KMS-11 (cell line): ENCODE results near the gene CCT4.

Experiments
- H2AFZ ChIP-seq: fragments of 200-600 bp; sonication (generic); 2 replicates; pipeline ENCODE4 v1.6.1; 2016; ENCODE audit warnings: antibody characterized with exemption, mixed run types, low read depth
- H3K27ac ChIP-seq: fragments of 200-600 bp; sonication (generic); 2 replicates; pipeline ENCODE4 v1.6.1; 2016; ENCODE audit warnings: mild to moderate bottlenecking, mixed run types
- H3K27me3 ChIP-seq: fragments of 200-600 bp; sonication (generic); 2 replicates; pipeline ENCODE4 v1.6.1; 2017; ENCODE audit warnings: mild to moderate bottlenecking, low read depth, mixed run types, moderate library complexity; ENCODE audit not compliant: insufficient read depth
- H3K36me3 ChIP-seq: fragments of 200-600 bp; sonication (generic); 2 replicates; pipeline ENCODE4 v1.6.1; 2017; ENCODE audit warnings: mild to moderate bottlenecking, mixed run types; ENCODE audit not compliant: insufficient read depth
- H3K4me1 ChIP-seq: fragments of 200-600 bp; sonication (generic); 2 replicates; pipeline ENCODE4 v1.6.1; 2016; ENCODE audit warnings: mild to moderate bottlenecking, low read depth, mixed run types; ENCODE audit not compliant: poor library complexity, severe bottlenecking
- H3K4me2 ChIP-seq: fragments of 200-600 bp; sonication (generic); 2 replicates; pipeline ENCODE4 v1.7.0; 2016; ENCODE audit warnings: mild to moderate bottlenecking, mixed run types
- H3K4me3 ChIP-seq: fragments of 200-600 bp; sonication (generic); IDR thresholded peaks from 2 replicates; pipeline ENCODE4 v1.6.1; 2017; ENCODE audit warnings: low read depth, low read length, mixed read lengths; ENCODE audit not compliant: insufficient read depth
- H3K79me2 ChIP-seq: fragments of 200-600 bp; sonication (generic); 2 replicates; pipeline ENCODE4 v1.6.1; 2016; ENCODE audit warnings: low read depth, mixed run types; ENCODE audit not compliant: insufficient read depth
- H3K9ac ChIP-seq: fragments of 200-600 bp; sonication (generic); 2 replicates; pipeline ENCODE4 v1.6.1; 2016; ENCODE audit warnings: mild to moderate bottlenecking, mixed run types
- H4K20me1 ChIP-seq: fragments of 200-600 bp; sonication (generic); 2 replicates; pipeline ENCODE4 v1.6.1; 2016; ENCODE audit warnings: mild to moderate bottlenecking, mixed run types; ENCODE audit not compliant: insufficient read depth
- CTCF ChIP-seq: fragments of 200-600 bp; sonication (generic); conservative IDR thresholded peaks from 2 replicates; pipeline ENCODE4 v1.6.1; 2017; ENCODE audit warnings: low read depth, mild to moderate bottlenecking, antibody characterized with exemption, low read length, moderate library complexity, mixed read lengths

Gene CCT4

GRCh38 chr2:61911510-61911909 lies 23.1 kb upstream of the CCT4 start:
- Histone ChIP-seq H2AFZ (no peak overlapping the region), H4K20me1 (no peaks in the 10 kb centered on the region; the same call in none of the 2 replicates), H3K79me2 (peaks cover 10% of the 10 kb centered on the region; the same call in 1 of the 2 replicates), H3K9ac (no peak overlapping the region), H3K27me3 (no peaks in the 10 kb centered on the region), H3K4me2 (no peak overlapping the region), H3K4me3 (no peak overlapping the region), H3K36me3 (no peaks in the 10 kb centered on the region), H3K27ac (no peak overlapping the region), H3K4me1 (peaks cover 8% of the 10 kb centered on the region)
- TF ChIP-seq CTCF, result no peak

- Histone ChIP-seq H3K36me3 (no peaks in the 10 kb centered on the region), H3K27ac (no peak overlapping the region), H3K79me2 (peaks cover 17% of the 10 kb centered on the region; the same call in 1 of the 2 replicates), H3K4me2 (no peak overlapping the region), H2AFZ (no peak overlapping the region), H3K27me3 (no peaks in the 10 kb centered on the region), H4K20me1 (no peaks in the 10 kb centered on the region; the same call in none of the 2 replicates), H3K9ac (no peak overlapping the region), H3K4me3 (no peak overlapping the region), H3K4me1 (peaks cover 12% of the 10 kb centered on the region)
- peak; percentile 60 for TF ChIP-seq CTCF
Observed at GRCh38 chr2:61910603-61911002, 22.1 kb upstream of the CCT4 start.

- peaks cover 20% of the 10 kb centered on the region for H3K4me1 ChIP-seq
- H4K20me1 ChIP-seq, result no peaks in the 10 kb centered on the region; the same call in none of the 2 replicates
- no peak overlapping the region for H3K27ac ChIP-seq
- peaks cover 17% of the 10 kb centered on the region; the same call in 1 of the 2 replicates for H3K79me2 ChIP-seq
- H3K4me2 ChIP-seq, result no peak overlapping the region
- no peaks in the 10 kb centered on the region for H3K36me3 ChIP-seq
- H3K27me3 ChIP-seq, result no peaks in the 10 kb centered on the region
- TF ChIP-seq CTCF, result no peak
- no peak overlapping the region for H3K9ac ChIP-seq
- H2AFZ ChIP-seq, result no peak overlapping the region
- no peak overlapping the region for H3K4me3 ChIP-seq
Observed at GRCh38 chr2:61909116-61909515, 20.7 kb upstream of the CCT4 start.

DNA sequence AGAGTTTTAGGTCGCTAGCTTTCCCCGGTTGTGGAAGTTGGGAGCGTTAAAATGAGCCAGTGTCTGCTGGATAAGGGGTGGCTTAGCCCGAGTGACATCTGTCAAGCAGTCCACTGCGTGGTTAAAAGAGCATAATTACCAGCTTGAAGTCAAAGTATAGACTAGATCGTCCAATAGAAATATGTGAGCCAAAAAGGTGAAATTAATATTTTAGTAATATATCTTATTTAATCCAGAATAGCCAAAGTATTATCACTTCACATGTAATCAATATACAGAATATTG lies 17.7 kb upstream of the CCT4 start:
- Histone ChIP-seq H3K27ac (no peak overlapping the region), H3K27me3 (no peaks in the 10 kb centered on the region), H3K79me2 (peaks cover 11% of the 10 kb centered on the region; the same call in 1 of the 2 replicates), H2AFZ (peak overlapping the region; percentile 82), H3K4me3 (peak overlapping the region; percentile 93), H3K4me2 (peak overlapping the region; percentile 57), H3K9ac (peak overlapping the region; percentile 56; the same call in 1 of the 2 replicates), H3K36me3 (no peaks in the 10 kb centered on the region), H3K4me1 (peaks cover 20% of the 10 kb centered on the region), H4K20me1 (no peaks in the 10 kb centered on the region; the same call in none of the 2 replicates)
- TF ChIP-seq CTCF, result no peak
